ENCODE data around the gene PHYKPL. TPM values are rescaled to one million over a fixed set of nuclear protein-coding genes. Genes with fewer than 3 reads are reported as not detected.

PHYKPL gene
- total and polyA plus RNA-seq, 9 donors: 31.8 to 93.3 (median 61.6) TPM

- Histone ChIP-seq H3K4me3 (no peak overlapping the region), H3K36me3 (no peaks in the 10 kb centered on the region), H3K9me3 (no peaks in the 10 kb centered on the region), H3K27ac (no peak overlapping the region), H3K4me1 (ENCODE audit: insufficient read depth) (no peaks in the 10 kb centered on the region), H3K27me3 (no peaks in the 10 kb centered on the region)
- DNase-seq: no peak
- TF ChIP-seq CTCF (IDR thresholded peaks at IDR 0.05) (no peak), EP300 (IDR thresholded peaks at IDR 0.05) (no peak), POLR2A (IDR thresholded peaks at IDR 0.05) (no peak)
- 80 to 89% (median 86%) methylated on average over 9 of the region's 9 CpGs for WGBS, 3 donors
- intact Hi-C loops (cut with DNase I): loop anchor here in 1 of 4 donors (5.0 kb wide), 1 partner anchor 275 kb away; no protein-coding TSS in a partner anchor
Measured at GRCh38 chr5:178277346-178277745, 44.7 kb upstream of the PHYKPL start.

GRCh38 chr5:178274781-178275537 lies 42.4 kb upstream of the PHYKPL start:
- Histone ChIP-seq H3K27ac (no peak overlapping the region), H3K36me3 (no peaks in the 10 kb centered on the region), H3K27me3 (no peaks in the 10 kb centered on the region), H3K9me3 (no peaks in the 10 kb centered on the region), H3K4me1 (ENCODE audit: insufficient read depth) (no peaks in the 10 kb centered on the region), H3K4me3 (no peak overlapping the region)
- DNase-seq: no peak
- TF ChIP-seq EP300 (IDR thresholded peaks at IDR 0.05) (no peak), POLR2A (IDR thresholded peaks at IDR 0.05) (no peak), CTCF (IDR thresholded peaks at IDR 0.05) (no peak)
- intact Hi-C loops (cut with DNase I): loop anchor here in 1 of 4 donors (5.0 kb wide), 1 partner anchor 277 kb away; no protein-coding TSS in a partner anchor
- 52 to 71% (median 54%) methylated on average over 20 of the region's 20 CpGs for WGBS, 3 donors

GRCh38 chr5:178273665-178274541 lies 41.3 kb upstream of the PHYKPL start:
- Histone ChIP-seq H3K27me3 (no peaks in the 10 kb centered on the region), H3K4me1 (ENCODE audit: insufficient read depth) (no peaks in the 10 kb centered on the region), H3K36me3 (no peaks in the 10 kb centered on the region), H3K27ac (no peak overlapping the region), H3K9me3 (no peaks in the 10 kb centered on the region), H3K4me3 (no peak overlapping the region)
- TF ChIP-seq CTCF (IDR thresholded peaks at IDR 0.05) (no peak), POLR2A (IDR thresholded peaks at IDR 0.05) (no peak), EP300 (IDR thresholded peaks at IDR 0.05) (no peak)
- 66 to 71% (median 68%) methylated on average over 14 of the region's 14 CpGs for WGBS, 3 donors
- DNase-seq: no peak
- intact Hi-C loops (cut with DNase I): no loop called here

- Histone ChIP-seq H3K4me3 (no peak overlapping the region), H3K9me3 (no peaks in the 10 kb centered on the region), H3K4me1 (ENCODE audit: insufficient read depth) (no peaks in the 10 kb centered on the region), H3K27me3 (no peaks in the 10 kb centered on the region), H3K27ac (no peak overlapping the region), H3K36me3 (no peaks in the 10 kb centered on the region)
- WGBS, 3 donors: 81 to 83% (median 83%) methylated on average over 15 of the region's 15 CpGs
- intact Hi-C loops (cut with DNase I): no loop called here
- no peak for TF ChIP-seq EP300 (IDR thresholded peaks at IDR 0.05)
- TF ChIP-seq POLR2A (IDR thresholded peaks at IDR 0.05): no peak
- TF ChIP-seq CTCF (IDR thresholded peaks at IDR 0.05): no peak
- no peak for DNase-seq
Measured at GRCh38 chr5:178273041-178273440, 40.4 kb upstream of the PHYKPL start.
